Smooth muscle cell (in vitro differentiated cells): ENCODE results near the gene DMPK. TPM values are rescaled to one million over a fixed set of nuclear protein-coding genes. Genes with fewer than 3 reads are reported as not detected.

Source experiments
- DNase-seq: peaks from one replicate; lab custom pipeline; 2025; ENCODE audit not compliant: unreplicated experiment; lab: John Stamatoyannopoulos, UW
- H2AFZ ChIP-seq: fragments of 200-600 bp; sonication (generic); 2 replicates; pipeline ENCODE4 v1.6.0; 2016; ENCODE audit warnings: antibody characterized with exemption, low read depth, mild to moderate bottlenecking
- H3F3A ChIP-seq: fragments of 200-600 bp; sonication (generic); 2 replicates; pipeline ENCODE4 v1.6.0; 2017; ENCODE audit warnings: antibody characterized with exemption, low read depth
- H3K27ac ChIP-seq: fragments of 200-600 bp; sonication (generic); 2 replicates; pipeline ENCODE4 v1.5.1; 2016; ENCODE audit warnings: low read depth, mild to moderate bottlenecking
- H3K27me3 ChIP-seq: fragments of 200-600 bp; sonication (generic); 2 replicates; pipeline ENCODE4 v1.6.1; 2016; ENCODE audit warnings: low read depth, mild to moderate bottlenecking
- H3K36me3 ChIP-seq: fragments of 200-600 bp; sonication (generic); 2 replicates; pipeline ENCODE4 v1.5.1; 2016; ENCODE audit warnings: low read depth
- H3K4me1 ChIP-seq: fragments of 200-600 bp; sonication (generic); 2 replicates; pipeline ENCODE4 v1.5.1; 2016; ENCODE audit warnings: low read depth
- H3K4me2 ChIP-seq: fragments of 200-600 bp; sonication (generic); 2 replicates; pipeline ENCODE4 v1.6.0; 2016; ENCODE audit warnings: mild to moderate bottlenecking
- H3K4me3 ChIP-seq: fragments of 200-600 bp; sonication (generic); 2 replicates; pipeline ENCODE4 v1.5.1; 2016; ENCODE audit warnings: mild to moderate bottlenecking
- H3K79me2 ChIP-seq: fragments of 200-600 bp; sonication (generic); 2 replicates; pipeline ENCODE4 v1.6.0; 2016; ENCODE audit warnings: low read depth, mild to moderate bottlenecking
- H3K9ac ChIP-seq: fragments of 200-600 bp; sonication (generic); 2 replicates; pipeline ENCODE4 v1.6.0; 2016; ENCODE audit warnings: low read depth
- H3K9me3 ChIP-seq: fragments of 200-600 bp; sonication (generic); replicated peaks from 2 replicates; pipeline ENCODE4 v1.5.1; 2016; ENCODE audit warnings: low read depth
- H4K20me1 ChIP-seq: fragments of 200-600 bp; sonication (generic); 2 replicates; pipeline ENCODE4 v1.6.0; 2016; ENCODE audit warnings: low read depth
- CTCF ChIP-seq: fragments of 200-600 bp; sonication (generic); IDR thresholded peaks from 2 replicates; pipeline ENCODE4 v1.5.1; 2017; ENCODE audit warnings: borderline replicate concordance, mild to moderate bottlenecking, antibody characterized with exemption; ENCODE audit not compliant: insufficient read depth, poor library complexity, severe bottlenecking
- WGBS: methylation state at CpG from one replicate; pipeline ENCODE4 v1.1.7; 2016; ENCODE audit warnings: low lambda C conversion rate; 5-methylcytosine and 5-hydroxymethylcytosine counted together
- polyA plus RNA-seq: library from polyadenylated mRNA; unstranded; fragments of >200 nt; fragmentation: Nextera tagmentation; extraction: Ambion mirVana; gene quantifications from 2 replicates; pipeline ENCODE4 v1.2.1, GENCODE V29; 2016
- total RNA-seq: library from RNA; depleted of rRNA; stranded (reverse); fragments of >200 nt; gene quantifications from 2 replicates; pipeline ENCODE4 v1.2.3, GENCODE V29; 2014

DMPK gene
- total and polyA plus RNA-seq, 2 experiments from 2014 or later = 23.6 to 32.7 TPM

GRCh38 chr19:45821570-45821969 lies 39.3 kb upstream of the DMPK start:
- H3K4me2 ChIP-seq = no peak overlapping the region
- no peak for TF ChIP-seq CTCF
- no peaks in the 10 kb centered on the region for H3K36me3 ChIP-seq
- no peaks in the 10 kb centered on the region for H3F3A ChIP-seq
- H3K79me2 ChIP-seq = no peaks in the 10 kb centered on the region
- no peaks in the 10 kb centered on the region for H3K27me3 ChIP-seq
- H2AFZ ChIP-seq = no peak overlapping the region
- no peaks in the 10 kb centered on the region for H4K20me1 ChIP-seq
- no peak overlapping the region for H3K9ac ChIP-seq
- no peaks in the 10 kb centered on the region for H3K4me1 ChIP-seq
- no peak for DNase-seq
- WGBS = 97% methylated on average over 10 of the region's 10 CpGs
- no peaks in the 10 kb centered on the region for H3K9me3 ChIP-seq
- H3K4me3 ChIP-seq = no peak overlapping the region
- no peak overlapping the region for H3K27ac ChIP-seq

GRCh38 chr19:45821103-45821521 lies 38.8 kb upstream of the DMPK start:
- no peaks in the 10 kb centered on the region for H3K36me3 ChIP-seq
- TF ChIP-seq CTCF = no peak

GRCh38 chr19:45820413-45821102 lies 38.3 kb upstream of the DMPK start:
- Histone ChIP-seq H3K9ac (no peak overlapping the region), H3K79me2 (no peaks in the 10 kb centered on the region), H3K4me2 (no peak overlapping the region), H3F3A (no peaks in the 10 kb centered on the region), H3K9me3 (no peaks in the 10 kb centered on the region), H3K36me3 (no peaks in the 10 kb centered on the region), H3K4me3 (no peak overlapping the region), H3K27me3 (no peaks in the 10 kb centered on the region), H3K4me1 (peaks cover 5% of the 10 kb centered on the region), H2AFZ (no peak overlapping the region), H3K27ac (no peak overlapping the region), H4K20me1 (no peaks in the 10 kb centered on the region)
- no peak for DNase-seq
- 90% methylated on average over 19 of the region's 20 CpGs for WGBS
- TF ChIP-seq CTCF = no peak

More at GRCh38 chr19:45821103-45821521, 38.8 kb upstream of the DMPK start:
- no peaks in the 10 kb centered on the region for H3F3A ChIP-seq
- no peaks in the 10 kb centered on the region for H3K79me2 ChIP-seq
- no peaks in the 10 kb centered on the region for H4K20me1 ChIP-seq
- 98% methylated on average over 8 of the region's 8 CpGs for WGBS
- H3K9ac ChIP-seq = no peak overlapping the region
- H3K4me2 ChIP-seq = no peak overlapping the region
- no peak overlapping the region for H3K4me3 ChIP-seq
- H3K27ac ChIP-seq = no peak overlapping the region
- no peaks in the 10 kb centered on the region for H3K27me3 ChIP-seq
- no peak for DNase-seq
- no peaks in the 10 kb centered on the region for H3K9me3 ChIP-seq
- no peaks in the 10 kb centered on the region for H3K4me1 ChIP-seq
- H2AFZ ChIP-seq = no peak overlapping the region

GRCh38 chr19:45819769-45820168 lies 37.5 kb upstream of the DMPK start:
- H3K79me2 ChIP-seq = no peaks in the 10 kb centered on the region
- H3K4me2 ChIP-seq = no peak overlapping the region
- no peak for DNase-seq
- H3K9me3 ChIP-seq = no peaks in the 10 kb centered on the region
- 89% methylated on average over 6 of the region's 6 CpGs for WGBS
- no peak for TF ChIP-seq CTCF
- no peak overlapping the region for H3K9ac ChIP-seq
- no peaks in the 10 kb centered on the region for H3K36me3 ChIP-seq
- no peaks in the 10 kb centered on the region for H3K27me3 ChIP-seq
- H3K4me3 ChIP-seq = no peak overlapping the region
- no peak overlapping the region for H2AFZ ChIP-seq
- H3F3A ChIP-seq = no peaks in the 10 kb centered on the region
- no peak overlapping the region for H3K27ac ChIP-seq
- peaks cover 13% of the 10 kb centered on the region for H3K4me1 ChIP-seq
- no peaks in the 10 kb centered on the region for H4K20me1 ChIP-seq
